Measurements from ENCODE around the gene MRPL19.

MRPL19 gene

DNA sequence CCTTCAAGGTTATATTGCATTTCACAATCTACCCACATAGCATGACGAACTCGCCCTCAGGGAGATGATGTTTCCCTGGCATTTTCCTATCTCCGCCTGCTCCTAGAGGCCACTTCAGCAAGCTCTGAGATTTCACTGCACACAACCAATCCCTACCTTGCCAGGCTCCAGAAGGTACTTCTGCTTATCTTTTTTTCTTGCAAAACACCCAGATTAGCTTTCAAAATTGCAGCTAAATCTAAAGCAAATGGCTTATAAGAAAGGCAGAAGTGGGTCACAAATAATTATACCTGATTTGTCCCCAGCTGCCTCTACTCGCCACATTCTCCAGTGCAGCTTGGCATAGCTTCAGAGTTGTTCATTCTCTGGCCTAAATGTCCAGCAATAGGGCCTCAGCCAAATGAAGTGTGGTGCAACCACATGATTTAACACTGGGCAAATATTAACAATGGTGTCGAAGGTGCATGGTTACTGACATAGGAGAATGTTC lies 32.4 kb upstream of the MRPL19 start:
- TF ChIP-seq, protein P1, sequence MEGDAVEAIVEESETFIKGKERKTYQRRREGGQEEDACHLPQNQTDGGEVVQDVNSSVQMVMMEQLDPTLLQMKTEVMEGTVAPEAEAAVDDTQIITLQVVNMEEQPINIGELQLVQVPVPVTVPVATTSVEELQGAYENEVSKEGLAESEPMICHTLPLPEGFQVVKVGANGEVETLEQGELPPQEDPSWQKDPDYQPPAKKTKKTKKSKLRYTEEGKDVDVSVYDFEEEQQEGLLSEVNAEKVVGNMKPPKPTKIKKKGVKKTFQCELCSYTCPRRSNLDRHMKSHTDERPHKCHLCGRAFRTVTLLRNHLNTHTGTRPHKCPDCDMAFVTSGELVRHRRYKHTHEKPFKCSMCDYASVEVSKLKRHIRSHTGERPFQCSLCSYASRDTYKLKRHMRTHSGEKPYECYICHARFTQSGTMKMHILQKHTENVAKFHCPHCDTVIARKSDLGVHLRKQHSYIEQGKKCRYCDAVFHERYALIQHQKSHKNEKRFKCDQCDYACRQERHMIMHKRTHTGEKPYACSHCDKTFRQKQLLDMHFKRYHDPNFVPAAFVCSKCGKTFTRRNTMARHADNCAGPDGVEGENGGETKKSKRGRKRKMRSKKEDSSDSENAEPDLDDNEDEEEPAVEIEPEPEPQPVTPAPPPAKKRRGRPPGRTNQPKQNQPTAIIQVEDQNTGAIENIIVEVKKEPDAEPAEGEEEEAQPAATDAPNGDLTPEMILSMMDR (IDR thresholded peaks at IDR 0.05; ENCODE audit: low read depth, low read length), result no peak
- no peak for DNase-seq (ENCODE audit: low read depth in 2 of 2)
- H3K4me3 ChIP-seq (replicated peaks in 1 of 2; ENCODE audit: low read depth in 2 of 2, low read length in 2 of 2), result no peak overlapping the region

DNA sequence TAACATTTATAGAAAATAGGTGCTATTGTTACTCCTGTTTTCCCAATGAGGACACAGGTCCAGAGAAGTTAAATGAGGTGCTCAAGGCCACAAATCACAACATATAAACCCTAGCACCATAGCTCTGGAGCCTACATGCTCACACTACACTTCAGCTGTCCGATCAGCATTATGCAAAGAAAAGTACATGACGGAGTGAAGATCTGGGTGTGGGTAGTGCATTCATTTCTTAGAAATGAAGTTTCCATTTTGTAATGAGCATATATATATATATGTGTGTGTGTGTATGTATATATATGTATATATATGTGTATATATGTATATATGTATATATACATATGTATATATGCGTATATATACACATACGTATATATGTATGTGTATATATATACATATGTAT lies 30.2 kb upstream of the MRPL19 start:
- DNase-seq (ENCODE audit: low read depth in 2 of 2), result no peak
- TF ChIP-seq, protein P1 (IDR thresholded peaks at IDR 0.05; ENCODE audit: low read depth, low read length), result no peak
- H3K4me3 ChIP-seq (replicated peaks in 1 of 2; ENCODE audit: low read depth in 2 of 2, low read length in 2 of 2), result no peak overlapping the region

DNA sequence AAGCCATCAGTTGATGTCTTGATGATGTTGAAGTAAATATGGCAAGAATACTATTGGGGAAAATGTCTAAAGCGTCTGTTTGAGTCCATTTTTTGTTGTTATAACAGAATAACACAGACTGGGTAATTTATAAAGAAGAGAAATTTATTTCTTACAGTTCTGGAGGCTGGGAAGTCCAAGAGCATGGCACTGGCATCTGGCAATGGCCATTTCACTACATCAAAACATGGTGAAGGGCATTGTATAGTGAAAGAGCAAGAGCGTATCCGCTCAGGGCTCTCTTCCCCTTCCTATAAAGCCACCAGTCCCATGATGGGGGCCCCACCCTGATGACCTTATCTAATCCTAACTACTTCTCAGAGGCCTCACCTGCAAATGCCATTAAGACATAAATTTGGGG lies 29.6 kb upstream of the MRPL19 start:
- TF ChIP-seq, protein P1 (IDR thresholded peaks at IDR 0.05; ENCODE audit: low read depth, low read length), result no peak
- DNase-seq (ENCODE audit: low read depth in 2 of 2), result no peak
- H3K4me3 ChIP-seq (replicated peaks in 1 of 2; ENCODE audit: low read depth in 2 of 2, low read length in 2 of 2), result no peak overlapping the region

DNA sequence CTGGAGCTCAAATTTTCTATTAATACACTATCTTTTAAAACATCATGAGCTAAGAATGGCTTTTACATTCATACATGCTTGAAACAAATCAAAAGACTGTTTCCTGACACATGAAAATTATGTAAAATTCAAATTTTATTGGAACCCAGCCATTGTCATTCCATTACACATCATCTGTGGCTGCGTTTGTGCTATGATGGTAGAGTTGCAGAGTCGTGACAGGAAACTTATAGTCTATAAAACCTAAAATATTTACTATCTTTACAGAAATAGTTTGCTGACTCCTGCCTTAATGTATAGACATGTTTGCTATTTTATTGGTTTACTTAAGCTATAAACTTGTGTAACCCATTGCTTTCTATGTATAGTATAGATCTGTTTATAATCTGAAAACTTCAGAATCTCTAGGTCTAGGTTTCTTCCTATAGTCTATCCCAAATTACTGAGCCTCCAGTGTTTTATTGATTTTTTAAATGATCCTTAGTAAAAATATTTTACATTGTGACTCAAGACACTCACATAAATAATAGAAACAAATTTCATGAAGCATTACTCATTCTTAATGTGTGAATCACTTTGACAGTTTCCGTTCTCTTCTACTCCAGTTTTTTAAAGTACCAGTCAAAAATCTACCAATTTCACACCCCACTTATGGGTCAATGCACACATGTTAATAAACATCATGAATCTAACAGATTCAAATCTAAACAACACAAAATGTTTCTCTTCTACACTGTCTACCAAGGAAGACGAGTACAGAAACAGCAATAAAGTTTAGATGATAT lies 26.4 kb upstream of the MRPL19 start:
- no peak overlapping the region for H3K4me3 ChIP-seq (replicated peaks in 1 of 2; ENCODE audit: low read depth in 2 of 2, low read length in 2 of 2)
- TF ChIP-seq, protein P1 (IDR thresholded peaks at IDR 0.05; ENCODE audit: low read depth, low read length), result no peak
- peak in 1 of 2 donors; percentile 50 for DNase-seq (ENCODE audit: low read depth in 2 of 2)

DNA sequence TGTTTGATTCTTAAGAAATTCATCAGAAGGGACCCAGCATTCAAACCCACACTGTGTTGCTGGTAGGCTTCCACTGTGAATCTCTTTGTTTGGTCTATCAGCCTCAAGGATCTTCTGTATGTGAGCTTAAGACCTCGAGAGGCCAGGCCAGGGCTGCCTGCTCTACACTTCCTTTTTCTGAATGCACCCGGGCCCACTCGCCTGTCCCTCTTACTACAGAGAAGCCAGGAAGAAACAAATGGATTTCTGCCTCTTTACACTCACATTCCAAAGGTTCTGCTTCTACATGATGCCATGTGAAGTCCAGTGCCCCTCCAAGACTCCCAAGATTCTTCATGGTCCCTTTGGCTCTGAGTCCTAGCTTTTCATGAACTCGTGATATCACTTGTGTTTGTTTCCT lies 25.4 kb upstream of the MRPL19 start:
- no peak for DNase-seq (ENCODE audit: low read depth in 2 of 2)
- TF ChIP-seq, protein P1 (IDR thresholded peaks at IDR 0.05; ENCODE audit: low read depth, low read length), result no peak
- H3K4me3 ChIP-seq (replicated peaks in 1 of 2; ENCODE audit: low read depth in 2 of 2, low read length in 2 of 2), result no peak overlapping the region

DNA sequence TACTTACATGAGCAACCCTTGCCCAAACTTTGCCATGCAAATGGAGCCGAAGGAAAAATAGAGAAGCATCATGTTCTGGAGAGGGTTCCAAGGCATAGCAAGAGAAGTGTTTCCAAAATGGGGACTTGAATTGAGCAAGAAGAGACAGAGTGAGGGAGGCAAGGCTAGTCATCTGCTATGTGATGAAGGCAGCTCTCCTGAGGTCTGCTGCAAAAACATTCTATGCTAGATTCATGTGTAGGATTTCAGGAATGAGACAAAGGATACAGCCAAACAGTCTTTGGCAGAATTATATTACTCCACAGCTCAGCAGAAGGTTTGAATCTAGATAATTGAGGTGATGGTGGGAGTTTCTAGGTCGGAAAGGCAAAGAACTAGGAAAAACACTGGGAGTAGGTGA lies 24.1 kb upstream of the MRPL19 start:
- H3K4me3 ChIP-seq (replicated peaks in 1 of 2; ENCODE audit: low read depth in 2 of 2, low read length in 2 of 2), result no peak overlapping the region
- DNase-seq (ENCODE audit: low read depth in 2 of 2), result no peak
- TF ChIP-seq, protein P1 (IDR thresholded peaks at IDR 0.05; ENCODE audit: low read depth, low read length), result no peak

Measured in cardiac fibroblast (primary cell).